Glomerular endothelial cell (primary cell): Measurements from ENCODE around the gene NOTCH3. TPM values are rescaled to one million over a fixed set of nuclear protein-coding genes. Genes with fewer than 3 reads are reported as not detected.

Experiments used
- DNase-seq: peaks from one replicate; pipeline ENCODE4 v3.0.0-alpha.2; 2011; ENCODE audit warnings: low read depth, low spot score; ENCODE audit errors: extremely low read depth
- total RNA-seq: library from RNA; depleted of rRNA; stranded (reverse); fragments of >200 nt; gene quantifications from 2 replicates; pipeline ENCODE4 v1.2.3, GENCODE V29; 2015

NOTCH3 gene
- total RNA-seq, 1 donor from 2014 or later: 37.5 TPM

- no peak for DNase-seq
These were observed 74.5 kb downstream of the NOTCH3 start for GRCh38 chr19:15126131-15126910.

GRCh38 chr19:15125232-15126067, 75.3 kb downstream of the NOTCH3 start:
- peak; percentile 82 for DNase-seq

DNA sequence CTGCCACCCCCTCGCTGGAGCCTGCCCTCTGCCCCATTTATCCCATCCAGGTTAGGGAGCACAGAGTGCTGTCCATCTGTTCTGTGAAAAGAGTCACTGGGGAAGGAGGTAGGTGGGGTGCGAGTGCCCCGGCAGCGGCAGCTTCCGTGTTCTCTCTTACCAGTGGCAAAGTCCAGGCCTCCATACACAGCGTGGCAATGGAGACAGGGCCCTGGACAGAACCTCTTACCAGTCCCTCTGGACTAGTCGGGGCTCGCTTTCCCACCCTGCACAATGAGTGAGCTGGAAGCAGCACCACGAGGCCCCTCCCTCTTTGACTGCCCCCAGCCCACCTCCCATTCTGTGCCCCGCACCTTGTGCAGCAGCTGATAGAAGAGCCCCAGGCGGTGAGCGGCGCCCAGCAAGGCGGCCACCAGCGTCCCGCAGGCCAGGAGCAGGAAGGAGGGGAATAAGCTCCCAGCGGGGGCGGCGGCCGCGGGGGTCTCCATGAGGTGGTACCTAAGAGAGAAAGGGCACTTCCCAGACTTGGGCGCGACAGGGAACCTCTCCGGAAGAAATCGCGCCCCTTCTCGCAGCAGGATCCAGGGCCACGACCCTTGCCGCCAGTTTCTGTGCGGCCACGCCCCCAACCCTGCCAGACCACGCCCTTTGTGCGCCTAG, 76.1 kb downstream of the NOTCH3 start:
- no peak for DNase-seq

DNA sequence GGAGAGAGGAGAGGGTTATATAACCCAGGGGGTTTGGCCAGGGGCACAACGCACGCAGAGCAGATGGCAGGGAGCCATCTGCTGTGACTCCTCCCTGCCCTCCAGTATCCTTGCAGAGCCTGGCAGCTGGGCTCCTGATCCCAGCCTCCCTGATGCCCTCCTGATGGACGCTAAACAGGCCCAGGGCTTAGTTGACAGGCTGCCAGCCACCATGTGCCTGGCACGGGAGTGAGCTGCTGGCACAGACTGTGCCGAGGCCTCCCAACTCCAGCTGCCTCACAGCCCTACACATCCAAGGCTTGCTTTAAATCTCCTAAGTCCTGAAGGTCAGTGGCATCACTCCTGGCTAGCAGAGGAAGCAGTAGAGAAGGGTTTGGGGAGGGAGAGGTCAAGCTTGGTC, 76.9 kb downstream of the NOTCH3 start:
- no peak for DNase-seq

DNA sequence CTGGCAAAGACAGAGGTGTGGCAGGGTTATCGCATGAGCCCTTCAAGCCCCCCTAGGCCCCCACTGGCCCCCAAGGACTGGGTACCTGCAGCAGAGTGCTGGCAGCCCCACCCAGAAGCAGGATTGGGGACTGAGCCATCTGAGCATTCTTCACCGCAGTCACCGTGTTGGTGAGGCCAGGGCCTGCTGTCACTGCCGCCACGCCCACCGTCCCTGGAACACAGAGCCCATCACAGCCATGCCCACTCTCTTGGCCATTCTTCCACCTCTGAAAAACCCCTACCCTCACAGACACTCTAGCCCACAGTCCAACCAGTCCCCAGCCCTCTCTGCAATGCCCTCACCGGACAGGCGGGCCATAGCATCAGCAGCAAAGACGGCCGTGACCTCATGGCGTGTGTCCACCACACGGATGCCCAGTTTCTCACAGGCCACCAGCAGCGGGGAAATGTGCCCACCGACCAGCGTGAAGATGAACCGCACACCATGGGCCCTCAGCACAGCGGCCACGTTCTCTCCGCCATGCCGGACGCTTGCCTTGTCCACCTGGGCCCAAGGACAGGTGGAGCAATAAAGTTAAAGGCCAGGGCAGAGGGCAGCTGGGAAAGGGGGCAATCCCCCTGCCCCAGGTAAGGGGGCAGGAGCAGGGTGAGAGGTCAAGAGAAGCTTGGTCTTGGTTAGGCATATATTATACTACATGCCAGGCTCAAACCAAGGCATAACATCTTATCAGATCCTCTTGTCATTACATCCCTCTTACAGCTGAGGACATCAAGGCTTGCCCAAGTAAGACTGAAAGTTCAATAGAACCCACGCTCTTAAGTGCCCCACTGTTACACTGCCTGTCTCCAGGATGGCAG, 77.5 kb downstream of the NOTCH3 start:
- no peak for DNase-seq

- no peak for DNase-seq
These were observed 78.3 kb downstream of the NOTCH3 start for GRCh38 chr19:15122331-15123030.

DNA sequence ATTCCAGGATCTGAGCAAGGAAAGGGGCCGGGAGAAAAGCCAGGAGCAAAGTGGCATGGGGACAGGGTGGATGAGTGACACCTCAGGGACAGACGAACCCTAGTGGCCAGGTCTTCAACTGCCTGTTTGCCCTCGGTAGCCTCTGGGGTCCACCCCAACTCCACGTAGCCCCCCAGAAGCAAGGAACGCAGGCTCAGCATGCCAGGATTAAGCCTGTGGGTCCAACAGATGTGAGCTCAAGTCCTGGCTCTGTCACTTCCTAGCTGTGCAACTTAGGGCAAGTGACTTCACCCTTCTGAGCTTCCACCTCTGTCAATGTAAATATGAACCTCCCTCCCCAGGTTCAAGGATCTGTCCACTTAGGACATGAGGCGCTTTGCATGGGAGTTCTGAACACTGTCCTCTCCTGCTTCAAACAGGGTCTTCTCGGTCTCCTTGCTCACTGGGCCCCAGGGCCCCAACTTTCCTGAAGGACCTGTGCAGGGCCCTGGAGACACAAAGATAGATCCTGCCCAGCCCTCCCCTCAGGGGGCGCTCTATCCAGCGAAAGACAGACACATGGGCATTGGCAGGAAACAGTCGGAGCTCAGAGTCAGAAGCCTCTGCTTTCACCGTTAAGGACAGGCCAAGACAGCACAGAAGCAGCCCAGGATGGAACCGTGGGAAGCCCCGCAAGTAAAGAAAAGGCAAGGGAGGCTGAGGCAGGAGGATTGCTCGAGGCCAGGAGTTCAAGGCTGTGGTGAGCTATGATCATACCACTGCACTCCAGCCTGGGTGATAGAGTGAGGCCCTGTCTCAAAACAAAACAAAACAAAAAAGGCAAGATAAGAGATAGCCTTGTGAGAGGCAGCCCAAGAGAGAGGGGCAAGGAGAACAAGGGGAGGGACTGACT, 80.4 kb downstream of the NOTCH3 start:
- DNase-seq: no peak

DNA sequence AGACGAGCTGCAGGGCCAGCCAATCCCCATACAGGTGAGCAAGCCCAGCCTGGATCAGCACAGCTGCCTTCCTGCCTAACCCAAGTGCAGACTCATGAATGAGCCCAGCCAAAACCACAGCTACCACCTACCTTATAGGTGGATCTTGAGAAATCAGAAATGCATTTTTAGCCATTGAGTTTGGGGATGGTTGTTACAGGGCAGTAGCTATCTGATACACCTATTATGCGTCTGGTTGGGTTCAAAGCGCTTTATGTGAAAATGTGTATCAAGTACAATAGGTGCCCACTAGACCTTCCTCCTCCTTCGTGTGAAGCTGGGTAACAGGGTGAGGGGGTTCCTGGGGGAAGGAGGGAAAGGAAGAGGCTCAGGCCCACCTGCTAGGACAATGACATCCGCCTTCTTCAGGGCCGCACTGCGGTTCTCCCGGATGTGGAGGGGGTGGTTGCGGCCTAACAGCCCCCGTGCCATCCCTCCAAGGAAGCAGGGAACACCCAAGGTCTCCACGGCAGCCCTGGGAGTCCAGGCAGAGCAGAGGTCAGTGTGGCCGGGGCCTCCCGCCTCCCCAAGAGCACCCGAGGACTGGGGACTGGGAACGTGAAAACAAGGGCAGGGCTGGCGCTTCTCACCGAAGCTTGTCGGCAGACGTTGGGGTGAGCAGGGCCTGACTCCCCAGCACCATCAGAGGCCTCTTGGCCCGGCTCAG, 81.9 kb downstream of the NOTCH3 start:
- DNase-seq: no peak

GRCh38 chr19:15118248-15118647, 82.5 kb downstream of the NOTCH3 start:
- DNase-seq: no peak

GRCh38 chr19:15116856-15117255, 83.9 kb downstream of the NOTCH3 start:
- DNase-seq: no peak

- no peak for DNase-seq
These were observed 84.8 kb downstream of the NOTCH3 start for GRCh38 chr19:15115762-15116615.

GRCh38 chr19:15115080-15115479, 85.7 kb downstream of the NOTCH3 start:
- no peak for DNase-seq

DNA sequence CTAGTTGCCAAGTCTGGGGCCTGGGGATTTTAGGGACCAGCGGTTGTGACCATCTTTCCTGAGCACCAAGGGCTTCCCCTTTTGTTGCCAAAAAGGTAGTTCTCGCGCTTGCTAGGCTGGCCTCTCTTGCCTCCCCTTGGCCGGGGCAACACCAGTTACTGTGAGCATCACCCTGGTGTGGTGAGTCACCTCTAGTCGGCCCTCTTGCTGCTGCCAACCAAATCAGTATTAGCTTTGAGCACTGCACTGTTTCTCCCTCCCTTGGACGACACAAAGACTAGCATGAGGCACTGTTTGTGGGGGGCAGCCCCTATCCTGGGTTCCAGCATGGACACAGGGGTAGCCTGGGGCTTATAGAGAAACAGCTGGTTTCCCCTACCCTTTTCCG, 86.6 kb downstream of the NOTCH3 start:
- DNase-seq: no peak

DNA sequence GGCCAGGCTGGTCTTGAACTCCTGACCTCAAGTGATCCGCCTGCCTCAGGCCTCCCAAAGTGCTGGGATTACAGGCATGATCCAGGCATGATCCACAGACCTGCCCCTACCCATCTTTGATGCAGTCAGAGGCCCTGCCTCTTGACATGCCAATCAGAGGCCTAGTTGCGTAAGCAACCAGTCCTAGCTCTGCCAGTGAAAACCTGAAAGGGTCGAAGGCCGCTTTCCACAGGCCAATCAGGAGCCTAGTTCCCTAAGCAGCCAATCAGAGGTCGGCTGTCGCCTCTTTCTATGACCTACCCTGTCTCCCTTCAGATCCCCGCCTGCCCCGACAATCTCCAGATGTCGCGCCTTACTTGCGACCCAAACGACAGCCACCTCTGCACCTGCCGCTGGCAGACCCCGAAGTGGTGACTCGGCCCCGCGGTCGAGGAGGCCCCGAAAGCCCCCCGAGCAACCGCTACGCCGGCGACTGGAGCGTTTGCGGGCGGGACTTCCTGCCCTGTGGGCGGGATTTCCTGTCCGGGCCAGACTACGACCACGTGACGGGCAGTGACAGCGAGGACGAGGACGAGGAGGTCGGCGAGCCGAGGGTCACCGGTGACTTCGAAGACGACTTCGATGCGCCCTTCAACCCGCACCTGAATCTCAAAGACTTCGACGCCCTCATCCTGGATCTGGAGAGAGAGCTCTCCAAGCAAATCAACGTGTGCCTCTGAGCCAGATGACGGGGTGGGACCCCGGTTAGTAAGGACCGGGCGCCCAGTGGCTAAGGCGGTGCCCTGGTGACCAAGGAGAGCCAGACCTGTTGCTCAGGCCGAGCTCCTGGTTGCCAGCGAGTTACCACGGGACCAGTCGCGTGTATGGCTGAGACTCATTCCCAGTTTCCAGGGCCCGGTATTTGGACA, 87.3 kb downstream of the NOTCH3 start:
- DNase-seq: no peak

DNA sequence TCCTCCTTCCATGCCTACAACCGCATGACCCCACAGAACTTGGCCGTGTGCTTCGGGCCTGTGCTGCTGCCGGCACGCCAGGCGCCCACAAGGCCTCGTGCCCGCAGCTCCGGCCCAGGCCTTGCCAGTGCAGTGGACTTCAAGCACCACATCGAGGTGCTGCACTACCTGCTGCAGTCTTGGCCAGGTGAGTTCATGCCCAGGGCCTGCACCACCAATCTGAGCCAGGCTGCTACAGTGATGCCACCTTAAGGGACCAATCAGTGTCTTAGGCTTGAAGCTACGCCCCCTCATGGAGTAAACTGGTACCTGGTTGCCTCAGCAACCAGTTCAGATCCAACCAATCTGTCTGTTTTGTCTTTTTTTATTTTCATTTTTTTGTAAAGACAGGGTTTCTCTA, 88.4 kb downstream of the NOTCH3 start:
- DNase-seq: no peak

GRCh38 chr19:15111758-15112157, 89.0 kb downstream of the NOTCH3 start:
- DNase-seq: no peak
